ENCODE results near the gene RALGAPA2.

- TF ChIP-seq MYC (IDR thresholded peaks at IDR 0.05; ENCODE audit: low read depth, low read length) (peak; percentile 68), POLR2A (IDR thresholded peaks at IDR 0.05; ENCODE audit: extremely low read depth, insufficient read length) (peak; percentile 71)
Measured at GRCh38 chr20:20743511-20744169, 31.2 kb upstream of the RALGAPA2 start.
